Right atrium auricular region (tissue), 2 donors: Measurements from ENCODE around the gene DNAJC7. TPM values are rescaled to one million over a fixed set of nuclear protein-coding genes. Genes with fewer than 3 reads are reported as not detected.
A peak's percentile ranks its signal among the peaks of the same experiment; 100 is the strongest.
"Not testable (repeated sequence)": the region's sequence is repeated elsewhere in the genome, so short reads cannot be mapped to it uniquely, and the experiment has no call there.

ENCODE experiments used
- DNase-seq: peaks from one replicate; pipeline ENCODE4 v3.0.0-alpha.2; 2019; ENCODE audit warnings: low spot score
- H3K27ac ChIP-seq, 2 donors: fragments of 200-600 bp; sonication (generic); 1 replicate in 1 of 2; 2 replicates in 1 of 2; pipeline ENCODE4 v1.5.1; 2016 to 2019
- H3K27me3 ChIP-seq, 2 donors: fragments of 200-600 bp; sonication (generic); one replicate each; pipeline versions ENCODE4 v1.5.1 to v1.6.0; 2017 to 2019
- H3K36me3 ChIP-seq: fragments of 200-600 bp; sonication (generic); one replicate; pipeline ENCODE4 v1.5.1; 2016
- H3K4me1 ChIP-seq, 2 donors: fragments of 200-600 bp; sonication (generic); one replicate each; pipeline versions ENCODE4 v1.5.1 to v1.6.0; 2017 to 2019
- H3K4me3 ChIP-seq, 2 donors: fragments of 200-600 bp; sonication (generic); 1 replicate in 1 of 2; 2 replicates in 1 of 2; pipeline ENCODE4 v1.5.1; 2017 to 2019; ENCODE audit warnings: mild to moderate bottlenecking in 1 of 2, moderate library complexity in 1 of 2
- H3K9me3 ChIP-seq, 2 donors: fragments of 200-600 bp; sonication (generic); one replicate each; pipeline ENCODE4 v1.5.1; 2019
- CTCF ChIP-seq, 2 donors: fragments of 200-600 bp; sonication (generic); IDR thresholded peaks; one replicate each; pipeline ENCODE4 v1.5.1; 2019; ENCODE audit warnings: antibody characterized with exemption in 2 of 2
- total RNA-seq, 2 donors: library from RNA; depleted of rRNA; stranded (reverse); fragments of >200 nt; gene quantifications; one replicate each; pipeline ENCODE4 v1.1.0, GENCODE V29; 2016

DNAJC7 gene
- total RNA-seq, 2 donors from 2014 or later, result 42.7 to 47.1 TPM

GRCh38 chr17:42025191-42025579 is 7.9 kb upstream of the DNAJC7 start:
- peak; percentile 2 to 18 for TF ChIP-seq CTCF (IDR thresholded peaks at IDR 0.05)
- Histone ChIP-seq H3K4me1 (peaks cover 0 to 29% of the 10 kb centered on the region in 2 donors), H3K27ac (peak overlapping the region; percentile 32 to 63), H3K36me3 (peaks cover 25% of the 10 kb centered on the region), H3K4me3 (no peak overlapping the region), H3K9me3 (no peaks in the 10 kb centered on the region), H3K27me3 (no peaks in the 10 kb centered on the region)
- no peak for DNase-seq

DNA sequence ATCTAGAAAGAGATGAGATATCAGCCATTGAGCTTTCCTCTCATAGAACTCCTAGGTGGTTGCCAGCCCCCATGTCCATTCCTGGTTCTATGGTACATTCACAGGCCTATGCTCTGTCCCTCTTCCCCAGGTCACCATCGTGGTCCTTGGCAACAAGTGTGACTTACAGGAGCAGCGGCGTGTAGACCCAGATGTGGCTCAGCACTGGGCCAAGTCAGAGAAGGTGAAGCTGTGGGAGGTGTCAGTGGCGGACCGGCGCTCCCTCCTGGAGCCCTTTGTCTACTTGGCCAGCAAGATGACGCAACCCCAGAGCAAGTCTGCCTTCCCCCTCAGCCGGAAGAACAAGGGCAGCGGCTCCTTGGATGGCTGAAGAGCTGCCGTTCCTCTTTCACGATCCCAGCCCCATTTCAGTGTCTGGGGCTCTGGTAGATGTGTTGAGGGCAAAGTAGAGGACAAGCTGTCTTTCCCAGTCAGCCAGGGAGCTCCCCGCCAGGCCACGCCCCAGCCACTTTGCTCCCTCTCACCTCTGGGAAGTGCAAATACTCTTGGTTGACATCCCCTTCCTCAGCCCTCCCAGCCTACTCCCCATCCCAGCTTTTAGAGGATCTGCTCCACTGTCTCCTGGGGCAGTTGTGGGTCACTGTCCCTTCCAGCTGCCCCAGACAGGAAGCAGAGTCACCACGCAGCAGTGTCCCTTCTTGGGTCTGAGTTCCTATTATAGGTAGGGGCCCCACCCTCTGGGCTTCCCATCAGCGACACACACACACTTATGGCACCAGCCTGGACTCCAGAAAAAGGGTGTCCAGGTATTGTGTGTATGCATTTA is 6.5 kb upstream of the DNAJC7 start:
- Histone ChIP-seq H3K36me3 (peaks cover 25% of the 10 kb centered on the region), H3K4me3 (no peak overlapping the region), H3K27ac (peak overlapping the region; percentile 32 to 63), H3K4me1 (peaks cover 0 to 29% of the 10 kb centered on the region in 2 donors), H3K27me3 (no peaks in the 10 kb centered on the region), H3K9me3 (no peaks in the 10 kb centered on the region)
- no peak for TF ChIP-seq CTCF (IDR thresholded peaks at IDR 0.05)
- DNase-seq, result no peak

GRCh38 chr17:42020845-42021244 is 3.6 kb upstream of the DNAJC7 start:
- not testable (repeated sequence) for H3K27me3 ChIP-seq, DNase-seq, H3K9me3 ChIP-seq
- H3K4me3 ChIP-seq, result peak overlapping the region; percentile 67 to 88
- H3K36me3 ChIP-seq, result peaks cover 25% of the 10 kb centered on the region
- H3K4me1 ChIP-seq, result peaks cover 0 to 44% of the 10 kb centered on the region in 2 donors
- H3K27ac ChIP-seq, result peak overlapping the region in 1 of 2 donors; percentile 88

DNA sequence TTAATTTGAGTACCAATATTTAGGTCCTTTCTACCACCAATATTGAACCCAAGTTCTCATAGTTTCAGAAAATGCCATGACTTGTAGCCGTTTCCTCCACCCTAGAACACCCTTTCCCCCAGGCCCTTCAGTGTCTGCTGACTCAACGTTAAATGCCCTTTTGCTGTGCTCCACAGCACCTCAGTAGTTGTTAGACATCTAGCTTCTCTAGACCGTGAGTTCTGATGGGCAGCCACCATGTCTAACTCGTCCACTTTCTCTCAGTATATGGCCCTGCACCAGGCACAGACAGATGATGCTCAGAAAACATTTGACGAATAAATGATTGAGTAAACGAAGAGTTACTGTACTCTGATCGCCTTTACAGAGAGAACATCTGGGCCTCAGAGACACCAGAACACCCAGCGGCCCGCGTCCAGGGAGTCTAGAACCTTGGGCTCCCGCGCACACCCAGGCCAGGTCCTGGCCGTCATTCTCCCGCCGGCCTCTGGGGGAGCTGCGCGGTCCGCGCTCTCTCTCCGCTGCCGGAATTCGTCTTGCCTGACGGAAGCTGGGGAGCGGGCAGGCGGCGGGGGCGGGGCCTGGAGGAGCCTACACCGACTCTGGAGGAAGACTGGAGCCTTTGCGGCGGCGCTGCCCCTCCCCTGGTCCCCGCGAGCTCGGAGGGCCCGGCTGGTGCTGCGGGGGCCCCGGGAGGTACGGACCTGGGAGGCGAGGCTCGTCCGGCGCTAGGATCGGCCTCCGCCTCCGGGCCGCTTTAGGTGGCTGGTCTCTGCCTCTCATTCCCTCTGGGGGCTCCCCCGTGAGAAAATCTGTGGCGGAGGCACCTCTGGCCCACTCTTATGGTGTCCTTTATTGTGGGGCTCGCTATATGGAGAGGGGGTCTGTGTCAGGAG is 2.5 kb upstream of the DNAJC7 start, which contains the start of gene NKIRAS2:
Gene NKIRAS2 (plus strand): TSS at position 582 of the 896 bp plus-strand sequence. CDS start 1,488 bp downstream, outside the sequence.
- Histone ChIP-seq H3K27ac (peak within 1 kb of the TSS; percentile 85 to 88), H3K36me3 (peaks cover 25% of the 10 kb centered on the region), H3K4me1 (peaks cover 0 to 47% of the 10 kb centered on the region in 2 donors), H3K9me3 (no peaks in the 10 kb centered on the region), H3K27me3 (no peaks in the 10 kb centered on the region), H3K4me3 (peak within 1 kb of the TSS; percentile 67 to 88)
- peak; percentile 92 for DNase-seq
- TF ChIP-seq CTCF (IDR thresholded peaks at IDR 0.05), result peak; percentile 95 to 99

- TF ChIP-seq CTCF (IDR thresholded peaks at IDR 0.05), result no peak
- H3K4me1 ChIP-seq, result peaks cover 0 to 43% of the 10 kb centered on the region in 2 donors
These were observed 1.7 kb upstream of the DNAJC7 start for GRCh38 chr17:42018988-42019387.

GRCh38 chr17:42018339-42018738 is 1.1 kb upstream of the DNAJC7 start:
- H3K9me3 ChIP-seq, result no peaks in the 10 kb centered on the region
- H3K27ac ChIP-seq, result peak overlapping the region in 1 of 2 donors; percentile 92
- H3K4me3 ChIP-seq, result peak overlapping the region in 1 of 2 donors; percentile 91
- TF ChIP-seq CTCF (IDR thresholded peaks at IDR 0.05), result no peak
- peaks cover 0 to 48% of the 10 kb centered on the region in 2 donors for H3K4me1 ChIP-seq
- H3K27me3 ChIP-seq, result no peaks in the 10 kb centered on the region
- no peak for DNase-seq
- peaks cover 16% of the 10 kb centered on the region for H3K36me3 ChIP-seq

More at GRCh38 chr17:42018988-42019387, 1.7 kb upstream of the DNAJC7 start:
- no peaks in the 10 kb centered on the region for H3K27me3 ChIP-seq
- H3K36me3 ChIP-seq, result peaks cover 22% of the 10 kb centered on the region
- H3K27ac ChIP-seq, result no peak overlapping the region
- no peaks in the 10 kb centered on the region for H3K9me3 ChIP-seq
- DNase-seq, result no peak
- no peak overlapping the region for H3K4me3 ChIP-seq
